HG03460 (cell line): ENCODE results near the gene ARSI.

Experiments
- ATAC-seq: cut with Tn5 transposase; IDR thresholded peaks from one replicate; pipeline ENCODE4 v1.9.1; 2021; ENCODE audit not compliant: unreplicated experiment

ARSI gene

DNA sequence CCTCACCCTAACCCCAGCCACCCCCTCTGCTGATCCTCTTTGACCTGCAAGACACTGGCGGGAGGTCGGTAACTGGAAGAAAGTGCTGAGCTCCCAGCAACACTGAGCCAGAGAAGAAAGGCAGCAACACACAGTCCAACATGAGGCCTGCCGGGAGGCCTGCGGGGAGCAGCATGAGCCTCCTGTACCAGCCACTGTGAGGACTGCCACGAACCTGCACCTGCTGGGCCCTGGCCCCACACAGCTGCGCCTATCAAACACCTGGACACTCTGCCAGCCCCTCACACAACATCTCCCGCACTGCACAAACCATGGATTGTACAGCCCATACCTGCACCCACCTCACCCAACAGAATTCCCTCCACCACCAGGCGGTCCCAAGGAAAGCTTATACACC, 31.4 kb downstream of the ARSI start:
- ATAC-seq = no peak

GRCh38 chr5:150270541-150271295, 32.0 kb downstream of the ARSI start:
- ATAC-seq = no peak

DNA sequence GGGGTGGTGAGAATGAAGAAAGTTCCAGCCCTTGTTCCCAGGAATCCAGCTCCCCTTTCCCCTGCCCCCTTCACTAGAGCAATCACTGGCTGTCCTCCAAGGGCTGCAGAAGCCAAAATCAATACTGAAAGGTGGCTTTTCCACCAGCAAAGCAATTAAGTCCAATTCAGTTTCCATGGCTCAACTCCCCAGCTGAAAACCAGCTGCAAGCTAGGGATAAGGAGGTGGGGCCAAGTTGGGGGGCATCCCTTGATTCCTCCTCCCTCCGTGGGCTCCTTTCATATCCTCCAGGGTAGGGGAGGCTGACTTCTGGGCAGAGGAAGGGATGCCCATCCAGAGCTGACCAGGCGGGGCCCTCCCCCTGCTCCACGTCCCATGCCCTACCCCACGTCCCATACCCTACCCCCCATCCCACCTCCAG, 35.8 kb downstream of the ARSI start:
- ATAC-seq = no peak

DNA sequence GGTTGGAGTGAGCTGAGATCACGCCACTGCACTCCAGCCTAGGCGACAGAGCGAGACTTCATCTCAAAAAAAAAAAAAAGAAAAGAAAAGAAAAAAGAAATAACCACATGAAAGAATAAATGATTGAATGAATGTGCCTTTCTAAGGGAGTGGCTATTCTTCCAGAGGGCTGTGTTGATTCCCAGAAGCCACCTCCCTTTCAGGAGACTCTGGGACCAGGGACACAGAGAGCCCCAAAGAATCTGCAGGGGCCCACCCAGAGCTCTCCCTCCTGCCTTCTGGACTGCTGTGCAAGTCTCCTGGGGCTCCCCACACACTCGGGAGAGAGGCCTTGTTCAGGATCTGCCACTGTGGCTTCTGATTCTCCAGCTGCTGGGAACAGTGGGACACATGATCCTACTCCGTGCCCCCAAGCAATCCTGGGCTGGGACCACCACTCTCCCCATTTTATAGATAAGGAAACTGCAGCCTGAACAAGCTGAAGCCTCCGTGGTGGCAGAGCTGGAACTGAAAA, 36.8 kb downstream of the ARSI start:
- ATAC-seq = no peak

- no peak for ATAC-seq
These were observed 37.8 kb downstream of the ARSI start for GRCh38 chr5:150264667-150265603.

DNA sequence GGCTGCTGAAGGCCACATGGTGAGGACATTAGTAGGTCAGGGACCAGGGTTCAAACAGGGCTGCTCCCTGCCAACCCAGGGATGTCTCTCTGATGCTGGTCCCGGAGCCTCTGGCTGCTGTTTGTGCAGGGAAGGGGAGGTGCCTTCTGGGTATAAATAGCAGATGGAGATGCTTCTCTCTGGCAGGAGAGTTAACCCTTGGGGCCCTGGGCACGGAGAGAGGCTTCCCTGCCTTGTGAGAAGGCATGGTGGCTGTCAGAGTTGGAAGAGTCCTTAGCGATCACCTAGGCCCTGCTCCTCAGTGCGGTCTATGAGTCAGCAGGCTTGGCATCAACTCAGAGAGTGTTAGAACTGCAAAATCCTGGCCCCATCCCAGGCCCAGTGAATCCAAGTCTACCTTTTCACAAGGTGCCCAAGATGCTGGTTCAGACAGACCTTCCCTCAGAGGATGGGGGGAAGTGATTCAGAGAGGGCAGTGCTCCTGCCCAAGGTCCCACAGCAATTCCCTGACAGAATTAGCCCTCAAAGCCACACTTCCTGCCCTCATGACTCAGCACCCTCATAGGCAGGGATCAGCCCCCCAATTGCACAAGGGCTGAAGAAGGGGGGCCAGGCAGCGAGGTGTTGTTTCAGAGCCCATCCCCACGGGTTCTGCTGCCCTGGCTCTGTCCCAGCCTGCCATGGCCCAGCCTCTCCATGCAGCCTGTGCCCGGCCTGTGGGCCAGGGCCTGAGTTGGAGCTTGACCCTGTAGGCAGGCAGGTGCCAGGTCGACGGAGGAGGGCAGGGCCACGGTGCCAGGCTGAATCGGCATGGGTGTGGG, 38.7 kb downstream of the ARSI start:
- ATAC-seq = no peak

GRCh38 chr5:150263375-150263775, 39.3 kb downstream of the ARSI start:
- no peak for ATAC-seq

DNA sequence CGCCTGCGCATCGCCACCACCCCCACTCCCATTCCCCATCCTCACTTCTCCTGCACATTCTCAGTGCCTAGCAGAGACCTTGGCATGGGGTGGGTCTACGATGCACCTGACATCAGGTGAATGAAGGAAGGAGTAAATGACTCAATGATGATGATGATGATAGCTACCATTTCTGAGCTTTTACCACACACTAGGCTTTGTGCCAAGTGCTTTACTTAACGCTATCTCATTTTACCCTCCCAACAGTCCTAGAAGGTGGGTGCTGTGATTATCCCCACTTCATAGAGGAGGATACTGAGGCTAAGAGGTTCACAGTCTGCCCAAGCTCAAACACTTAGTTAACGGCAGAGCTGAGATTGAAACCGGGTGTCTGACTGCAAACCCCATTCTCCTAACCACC, 40.2 kb downstream of the ARSI start:
- no peak for ATAC-seq

GRCh38 chr5:150261231-150261630, 41.5 kb downstream of the ARSI start:
- no peak for ATAC-seq

- ATAC-seq = no peak
These were observed 44.6 kb downstream of the ARSI start for GRCh38 chr5:150258130-150258529.

GRCh38 chr5:150257424-150257823, 45.3 kb downstream of the ARSI start:
- ATAC-seq = no peak

- no peak for ATAC-seq
These were observed 46.2 kb downstream of the ARSI start for GRCh38 chr5:150256410-150257064.

GRCh38 chr5:150255659-150256409, 46.9 kb downstream of the ARSI start:
- no peak for ATAC-seq

GRCh38 chr5:150254774-150255173, 47.9 kb downstream of the ARSI start:
- ATAC-seq = no peak

- no peak for ATAC-seq
These were observed 48.3 kb downstream of the ARSI start for GRCh38 chr5:150254363-150254762.

DNA sequence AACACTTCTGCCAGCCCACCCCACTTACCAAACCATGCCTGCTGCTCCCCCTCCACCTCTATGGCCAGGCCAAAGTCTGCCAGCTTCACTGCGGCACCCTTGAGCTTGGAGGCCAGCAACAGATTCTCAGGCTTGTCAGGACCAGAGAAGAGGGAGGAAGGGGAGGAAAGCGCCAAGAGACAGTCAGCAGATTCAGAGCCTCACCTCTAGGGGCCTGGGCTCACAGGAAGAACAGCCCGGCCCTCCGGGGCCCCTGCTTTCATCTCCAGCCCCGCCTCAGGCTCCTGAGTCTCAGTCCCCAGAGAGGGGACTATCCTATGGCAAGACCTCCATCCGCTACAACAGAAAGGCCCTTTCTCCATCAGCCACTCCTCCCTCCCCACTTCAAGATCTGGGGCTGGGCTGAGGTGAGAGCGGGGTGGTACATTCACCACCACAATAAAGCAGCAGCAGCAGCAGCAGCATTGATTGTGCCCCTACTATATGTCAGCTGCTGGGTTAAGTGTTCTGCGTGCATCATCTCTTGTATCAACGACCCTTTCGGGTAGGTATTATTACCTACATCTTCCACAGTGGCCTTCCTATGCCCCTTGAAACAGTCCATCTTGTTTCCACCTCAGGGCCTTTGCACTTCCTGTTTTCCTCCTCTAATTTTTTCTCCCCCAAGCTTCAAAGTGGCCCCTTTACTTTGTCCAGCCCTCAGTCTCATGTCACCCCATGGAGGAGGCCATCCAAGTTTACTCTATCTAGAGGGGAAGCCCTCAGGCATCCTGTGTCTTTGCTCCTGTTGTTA, 49.1 kb downstream of the ARSI start:
- ATAC-seq = no peak

GRCh38 chr5:150252489-150252888, 50.2 kb downstream of the ARSI start:
- ATAC-seq = no peak

- ATAC-seq = no peak
These were observed 51.2 kb downstream of the ARSI start for GRCh38 chr5:150251504-150251903.

DNA sequence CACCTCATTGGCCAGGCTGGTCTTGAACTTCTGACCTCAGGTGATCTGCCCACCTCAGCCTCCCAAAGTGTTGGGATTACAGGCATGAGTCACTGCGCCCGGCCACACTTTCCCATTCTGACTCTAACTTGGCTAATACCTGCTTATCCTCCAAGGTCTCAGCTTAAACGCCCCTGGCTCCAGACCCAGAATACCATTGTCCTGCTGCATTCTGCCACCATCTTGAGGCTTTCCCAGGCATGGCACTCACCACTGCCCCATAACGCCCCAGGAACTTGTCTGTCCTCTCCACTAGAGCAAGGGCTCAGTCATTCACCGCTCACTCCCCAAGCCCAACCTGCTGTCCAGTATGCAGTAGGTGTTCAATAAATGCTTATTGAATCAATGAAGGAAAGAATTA, 53.0 kb downstream of the ARSI start:
- no peak for ATAC-seq
